T-cell (primary cell): ENCODE data around the gene NDUFB5. TPM values are rescaled to one million over a fixed set of nuclear protein-coding genes. Genes with fewer than 3 reads are reported as not detected.

Source experiments
- ATAC-seq, 4 experiments: fragments of 200-7000 bp in 3 of 4; fragments of 150-1000 bp in 1 of 4; cut with Tn5 transposase; replicated peaks in 1 of 4; 1 replicate in 3 of 4; 2 replicates in 1 of 4; pipeline ENCODE4 v1.10.0; 2021; ENCODE audit warnings: moderate library complexity in 3 of 4, mild to moderate bottlenecking in 2 of 4, moderate number of reproducible peaks in 1 of 4
- CTCF ChIA-PET, 2 donors: fragments of 300-600 bp; sonication (Branson Sonifier 250); formaldehyde crosslinking; loops; one replicate each; lab custom pipeline; 2022; ENCODE audit warnings: antibody characterized with exemption in 2 of 2; lab: Charles Lee
- POLR2A ChIA-PET, 2 donors: fragments of 300-600 bp; sonication (Branson Sonifier 250); formaldehyde crosslinking; loops; one replicate each; lab custom pipeline; 2022; ENCODE audit warnings: antibody characterized with exemption in 2 of 2; lab: Charles Lee
- DNase-seq, 35 experiments: peaks; one replicate each; pipeline versions ENCODE4 v3.0.0 to v3.0.0-alpha.2; 2013 to 2023
- H3K27ac ChIP-seq: one replicate; pipeline ENCODE4 v1.5.1; 2013; ENCODE audit warnings: low read length
- H3K27me3 ChIP-seq, 2 experiments: replicated peaks in 1 of 2; 1 replicate in 1 of 2; 2 replicates in 1 of 2; pipeline versions ENCODE4 v1.6.1 to v1.7.0; 2013; ENCODE audit warnings: low read length in 1 of 2, mixed read lengths in 1 of 2; ENCODE audit not compliant: control insufficient read depth in 2 of 2, insufficient read depth in 2 of 2; ENCODE audit errors: extremely low read depth in 1 of 2
- H3K36me3 ChIP-seq, 2 donors: 1 replicate in 1 of 2; 2 replicates in 1 of 2; pipeline versions ENCODE4 v1.6.1 to v1.7.0; 2013; ENCODE audit warnings: low read length in 1 of 2; ENCODE audit not compliant: control insufficient read depth in 2 of 2, insufficient read depth in 1 of 2; ENCODE audit errors: extremely low read depth in 1 of 2
- H3K4me1 ChIP-seq, 2 experiments: 1 replicate in 1 of 2; 2 replicates in 1 of 2; pipeline versions ENCODE4 v1.6.1 to v1.7.0; 2013; ENCODE audit warnings: low read length in 2 of 2, mixed read lengths in 1 of 2; ENCODE audit not compliant: insufficient read depth in 2 of 2, control insufficient read depth in 1 of 2; ENCODE audit errors: extremely low read depth in 1 of 2
- H3K4me3 ChIP-seq, 2 donors: 1 replicate in 1 of 2; 2 replicates in 1 of 2; pipeline versions ENCODE4 v1.5.1 to v1.7.0; 2013; ENCODE audit warnings: mild to moderate bottlenecking in 2 of 2, low read length in 1 of 2, moderate library complexity in 1 of 2; ENCODE audit not compliant: control insufficient read depth in 1 of 2; ENCODE audit errors: extremely low read depth in 1 of 2
- H3K9me3 ChIP-seq: 2 replicates; pipeline ENCODE4 v1.7.0; 2013
- H3K27ac Mint-ChIP-seq, 2 donors: one replicate each; pipeline ENCODE4 v1.8.0; 2020 to 2021; ENCODE audit warnings: mild to moderate bottlenecking in 2 of 2, mixed read lengths in 2 of 2
- H3K27me3 Mint-ChIP-seq, 2 donors: one replicate each; pipeline ENCODE4 v1.8.0; 2021 to 2022; ENCODE audit warnings: mixed read lengths in 2 of 2
- H3K36me3 Mint-ChIP-seq: one replicate; pipeline ENCODE4 v1.8.0; 2021; ENCODE audit warnings: mixed read lengths
- H3K4me1 Mint-ChIP-seq, 3 donors: one replicate each; pipeline ENCODE4 v1.8.0; 2020 to 2022; ENCODE audit warnings: mixed read lengths in 3 of 3, mild to moderate bottlenecking in 1 of 3
- H3K4me3 Mint-ChIP-seq, 3 donors: one replicate each; pipeline ENCODE4 v1.8.0; 2020 to 2022; ENCODE audit warnings: mild to moderate bottlenecking in 3 of 3, mixed read lengths in 3 of 3, moderate library complexity in 3 of 3
- H3K9me3 Mint-ChIP-seq, 3 donors: one replicate each; pipeline ENCODE4 v1.8.0; 2020 to 2022; ENCODE audit warnings: mixed read lengths in 3 of 3
- WGBS: methylation state at CpG from one replicate; pipeline ENCODE4 v1.1.5; 2013; ENCODE audit warnings: missing lambda C conversion rate; ENCODE audit not compliant: insufficient coverage; 5-methylcytosine and 5-hydroxymethylcytosine counted together
- total RNA-seq, 35 experiments: library from RNA in 6 of 35; stranded (reverse) in 6 of 35; fragments of 120-200 nt in 1 of 35; gene quantifications; one replicate each; pipeline versions ENCODE4 v1.2.1 to v1.2.4 and lab custom pipeline; 2013 to 2026

Gene NDUFB5
- total RNA-seq, 5 donors from 2014 or later (not counting 1 experiment from before 2014, with no cell fraction given): 25.6 to 56.1 (median 49.7) TPM

- CTCF ChIA-PET: no interaction called here
These were observed 61.9 kb downstream of the NDUFB5 start for GRCh38 chr3:179666436-179667035.

DNA sequence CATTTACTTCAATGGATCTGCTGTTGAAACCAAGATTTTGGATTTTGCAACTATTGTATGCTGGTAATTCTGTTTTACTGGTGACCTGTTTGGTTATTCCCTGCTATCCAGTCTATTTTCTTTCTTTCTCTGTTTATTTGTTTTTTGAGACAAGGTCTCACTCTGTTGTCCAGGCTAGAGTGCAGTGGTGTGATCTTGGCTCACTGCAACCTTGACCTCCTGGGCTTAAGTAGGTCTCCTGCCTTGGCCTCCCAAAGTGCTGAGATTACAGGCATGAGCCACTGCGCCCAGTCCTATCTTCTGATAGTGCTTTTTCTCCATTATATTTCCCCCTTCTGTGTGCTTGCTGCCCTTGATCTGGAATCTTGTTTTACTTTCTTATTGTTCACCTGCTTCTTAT is 63.8 kb downstream of the NDUFB5 start:
- ChIA-PET CTCF (no interaction called here), POLR2A (no interaction called here)
- DNase-seq (no peak), ATAC-seq (no peak)
- Histone ChIP-seq H3K9me3 (no peaks in the 10 kb centered on the region), H3K36me3 (no peaks in the 10 kb centered on the region), H3K27ac (no peak overlapping the region), H3K4me3 (no peak overlapping the region), H3K4me1 (no peaks in the 10 kb centered on the region), H3K27me3 (no peaks in the 10 kb centered on the region)
- H3K4me3 Mint-ChIP-seq: no peak overlapping the region
- H3K9me3 Mint-ChIP-seq: no peaks in the 10 kb centered on the region
- H3K27ac Mint-ChIP-seq: no peak overlapping the region
- H3K36me3 Mint-ChIP-seq: peaks cover 12% of the 10 kb centered on the region
- H3K27me3 Mint-ChIP-seq: no peaks in the 10 kb centered on the region
- no CpG with 5 or more reads among the region's 1 CpG for WGBS
- H3K4me1 Mint-ChIP-seq: peaks cover 7 to 25% (median 12%) of the 10 kb centered on the region in 3 donors

More at GRCh38 chr3:179666436-179667035, 61.9 kb downstream of the NDUFB5 start:
- Histone ChIP-seq H3K9me3 (no peaks in the 10 kb centered on the region), H3K36me3 (no peaks in the 10 kb centered on the region), H3K4me1 (no peaks in the 10 kb centered on the region), H3K4me3 (no peak overlapping the region), H3K27me3 (no peaks in the 10 kb centered on the region), H3K27ac (no peak overlapping the region)
- Mint-ChIP-seq H3K27me3 (no peaks in the 10 kb centered on the region), H3K36me3 (peaks cover 7% of the 10 kb centered on the region), H3K27ac (no peak overlapping the region), H3K4me1 (peaks cover 8 to 24% (median 12%) of the 10 kb centered on the region in 3 donors), H3K4me3 (no peak overlapping the region), H3K9me3 (no peaks in the 10 kb centered on the region)
- POLR2A ChIA-PET: no interaction called here
- WGBS: 96% methylated on average over 3 of the region's 8 CpGs
- ATAC-seq: no peak
- DNase-seq: no peak

- H3K4me1 ChIP-seq: no peaks in the 10 kb centered on the region
- Mint-ChIP-seq H3K27me3 (no peaks in the 10 kb centered on the region), H3K4me3 (no peak overlapping the region), H3K9me3 (no peaks in the 10 kb centered on the region), H3K27ac (no peak overlapping the region), H3K36me3 (peaks cover 13% of the 10 kb centered on the region), H3K4me1 (peaks cover 8 to 15% (median 10%) of the 10 kb centered on the region in 3 donors)
- no peak overlapping the region for H3K4me3 ChIP-seq
- CTCF ChIA-PET: no interaction called here
- no peak overlapping the region for H3K27ac ChIP-seq
- H3K36me3 ChIP-seq: no peaks in the 10 kb centered on the region
- no peak for ATAC-seq
- POLR2A ChIA-PET: no interaction called here
- 98% methylated on average over 6 of the region's 8 CpGs for WGBS
- H3K27me3 ChIP-seq: no peaks in the 10 kb centered on the region
- no peaks in the 10 kb centered on the region for H3K9me3 ChIP-seq
- no peak for DNase-seq
These were observed 65.7 kb downstream of the NDUFB5 start for GRCh38 chr3:179670311-179670710.

GRCh38 chr3:179671309-179671708 is 66.7 kb downstream of the NDUFB5 start:
- DNase-seq (no peak), ATAC-seq (no peak)
- no peaks in the 10 kb centered on the region for H3K4me1 ChIP-seq
- Mint-ChIP-seq H3K27ac (no peak overlapping the region), H3K4me1 (peaks cover 4 to 14% (median 10%) of the 10 kb centered on the region in 3 donors), H3K4me3 (no peak overlapping the region), H3K27me3 (no peaks in the 10 kb centered on the region), H3K36me3 (peaks cover 13% of the 10 kb centered on the region), H3K9me3 (no peaks in the 10 kb centered on the region)
- H3K36me3 ChIP-seq: no peaks in the 10 kb centered on the region
- ChIA-PET CTCF (no interaction called here), POLR2A (no interaction called here)
- H3K27me3 ChIP-seq: no peaks in the 10 kb centered on the region
- H3K9me3 ChIP-seq: no peaks in the 10 kb centered on the region
- H3K27ac ChIP-seq: no peak overlapping the region
- H3K4me3 ChIP-seq: no peak overlapping the region
- no CpG with 5 or more reads among the region's 1 CpG for WGBS

DNA sequence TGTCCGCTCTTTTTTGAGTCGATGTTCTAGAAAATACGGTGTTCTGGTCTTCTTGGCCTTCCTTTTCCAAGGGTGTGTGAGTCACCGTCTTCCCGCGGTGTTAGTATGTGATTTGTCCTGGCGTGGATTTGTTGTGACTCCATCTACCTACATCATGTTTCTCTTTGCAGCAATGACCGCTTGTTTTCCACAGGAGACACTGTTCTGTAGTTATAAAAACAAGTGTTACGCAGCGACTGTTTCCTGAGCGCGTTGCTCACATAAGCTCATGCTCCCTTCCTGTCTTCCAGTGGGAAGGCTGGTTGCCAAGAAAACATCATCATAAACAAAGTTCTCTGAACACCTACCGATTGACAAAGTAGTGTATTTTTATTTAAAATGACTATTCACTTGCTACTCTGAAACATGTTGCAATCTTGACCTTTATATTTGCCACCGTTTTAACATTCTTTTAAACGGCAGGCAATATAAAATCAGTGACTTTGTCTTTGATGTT is 67.2 kb downstream of the NDUFB5 start:
- Mint-ChIP-seq H3K27me3 (no peaks in the 10 kb centered on the region), H3K9me3 (no peaks in the 10 kb centered on the region), H3K4me3 (no peak overlapping the region), H3K36me3 (peaks cover 13% of the 10 kb centered on the region), H3K27ac (no peak overlapping the region), H3K4me1 (peaks cover 3 to 17% (median 10%) of the 10 kb centered on the region in 3 donors)
- CTCF ChIA-PET: no interaction called here
- ATAC-seq (no peak), DNase-seq (no peak)
- no peaks in the 10 kb centered on the region for H3K4me1 ChIP-seq
- H3K27ac ChIP-seq: no peak overlapping the region
- H3K4me3 ChIP-seq: no peak overlapping the region
- no peaks in the 10 kb centered on the region for H3K9me3 ChIP-seq
- no peaks in the 10 kb centered on the region for H3K27me3 ChIP-seq
- POLR2A ChIA-PET: no interaction called here
- no CpG with 5 or more reads among the region's 15 CpGs for WGBS
- no peaks in the 10 kb centered on the region for H3K36me3 ChIP-seq

GRCh38 chr3:179672918-179673317 is 68.3 kb downstream of the NDUFB5 start:
- H3K36me3 Mint-ChIP-seq: peaks cover 13% of the 10 kb centered on the region
- ChIA-PET POLR2A (no interaction called here), CTCF (interaction anchor here in 1 of 2 donors (0.6 to 0.7 kb wide), 2 partner anchors 23 to 1010 kb away, joined by 3 read pairs; no protein-coding TSS in a partner anchor)
- no peak for ATAC-seq
- Histone ChIP-seq H3K9me3 (no peaks in the 10 kb centered on the region), H3K36me3 (no peaks in the 10 kb centered on the region), H3K27ac (no peak overlapping the region), H3K27me3 (no peaks in the 10 kb centered on the region), H3K4me3 (no peak overlapping the region), H3K4me1 (no peaks in the 10 kb centered on the region)
- H3K27ac Mint-ChIP-seq: no peak overlapping the region
- H3K9me3 Mint-ChIP-seq: no peaks in the 10 kb centered on the region
- DNase-seq: no peak
- H3K4me1 Mint-ChIP-seq: peaks cover 3 to 20% (median 10%) of the 10 kb centered on the region in 3 donors
- H3K27me3 Mint-ChIP-seq: no peaks in the 10 kb centered on the region
- H3K4me3 Mint-ChIP-seq: no peak overlapping the region
- WGBS: 95% methylated on average over 3 of the region's 4 CpGs
